ENCODE data around the gene ZNF599.

- TF ChIP-seq CTCF (IDR thresholded peaks at IDR 0.05; ENCODE audit: low read length): no peak
- no peak for TF ChIP-seq EZH2 (IDR thresholded peaks at IDR 0.05; ENCODE audit: borderline replicate concordance, low read length)
Measured at GRCh38 chr19:34722353-34722752, 50.7 kb downstream of the ZNF599 start.
